ENCODE results near the gene TMC2. TPM values are rescaled to one million over a fixed set of nuclear protein-coding genes. Genes with fewer than 3 reads are reported as not detected.
A peak's percentile ranks its signal among the peaks of the same experiment; 100 is the strongest.
"Not testable (repeated sequence)": the region's sequence is repeated elsewhere in the genome, so short reads cannot be mapped to it uniquely, and the experiment has no call there.

Gene TMC2
- total RNA-seq, 1 experiment from 2014 or later = not detected

DNA sequence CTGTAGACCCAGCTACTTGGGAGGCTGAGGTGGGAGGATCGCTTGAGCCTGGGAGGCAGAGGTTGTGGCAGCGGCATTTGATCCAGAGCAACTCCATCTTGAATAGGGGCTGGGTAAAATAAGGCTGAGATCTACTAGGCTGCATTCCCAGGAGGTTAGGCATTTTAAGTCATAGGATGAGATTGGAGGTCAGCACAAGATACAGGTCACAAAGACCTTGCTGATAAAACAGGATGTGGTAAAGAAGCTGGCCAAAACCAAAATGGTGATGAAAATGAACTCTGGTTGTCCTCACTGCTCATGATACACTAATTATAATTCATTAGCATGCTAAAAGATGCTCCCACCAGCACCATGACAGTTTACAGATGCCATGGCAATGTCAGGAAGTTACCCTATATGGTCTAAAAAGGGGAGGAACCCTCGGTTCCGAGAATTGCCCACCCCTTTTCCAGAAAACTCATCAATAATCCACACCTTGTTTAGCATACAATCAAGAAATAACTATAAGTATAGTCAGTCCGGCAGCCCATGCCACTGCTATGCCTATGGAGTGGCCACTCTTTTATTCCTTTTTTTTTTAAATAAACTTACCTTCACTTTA is 13.4 kb upstream of the TMC2 start:
- not testable (repeated sequence) for H4K20me1 ChIP-seq (ENCODE audit: insufficient read depth, low read depth, low read length); H3K36me3 ChIP-seq (ENCODE audit: insufficient read depth, low read length); H3K9me2 ChIP-seq (replicated peaks; ENCODE audit: insufficient read depth, low read length); H3K4me3 ChIP-seq (ENCODE audit: low read length); H3K79me2 ChIP-seq (ENCODE audit: low read length); H3K9ac ChIP-seq (ENCODE audit: low read length); H3K4me2 ChIP-seq (ENCODE audit: low read depth, low read length, poor library complexity, severe bottlenecking); H3K27me3 ChIP-seq (ENCODE audit: low read length); H3K9me3 ChIP-seq (ENCODE audit: low read length); DNase-seq; H3K27ac ChIP-seq (ENCODE audit: low read length); H2AFZ ChIP-seq (ENCODE audit: low read length)
- peaks cover 10% of the 10 kb centered on the region for H3K4me1 ChIP-seq (ENCODE audit: low read length)

DNA sequence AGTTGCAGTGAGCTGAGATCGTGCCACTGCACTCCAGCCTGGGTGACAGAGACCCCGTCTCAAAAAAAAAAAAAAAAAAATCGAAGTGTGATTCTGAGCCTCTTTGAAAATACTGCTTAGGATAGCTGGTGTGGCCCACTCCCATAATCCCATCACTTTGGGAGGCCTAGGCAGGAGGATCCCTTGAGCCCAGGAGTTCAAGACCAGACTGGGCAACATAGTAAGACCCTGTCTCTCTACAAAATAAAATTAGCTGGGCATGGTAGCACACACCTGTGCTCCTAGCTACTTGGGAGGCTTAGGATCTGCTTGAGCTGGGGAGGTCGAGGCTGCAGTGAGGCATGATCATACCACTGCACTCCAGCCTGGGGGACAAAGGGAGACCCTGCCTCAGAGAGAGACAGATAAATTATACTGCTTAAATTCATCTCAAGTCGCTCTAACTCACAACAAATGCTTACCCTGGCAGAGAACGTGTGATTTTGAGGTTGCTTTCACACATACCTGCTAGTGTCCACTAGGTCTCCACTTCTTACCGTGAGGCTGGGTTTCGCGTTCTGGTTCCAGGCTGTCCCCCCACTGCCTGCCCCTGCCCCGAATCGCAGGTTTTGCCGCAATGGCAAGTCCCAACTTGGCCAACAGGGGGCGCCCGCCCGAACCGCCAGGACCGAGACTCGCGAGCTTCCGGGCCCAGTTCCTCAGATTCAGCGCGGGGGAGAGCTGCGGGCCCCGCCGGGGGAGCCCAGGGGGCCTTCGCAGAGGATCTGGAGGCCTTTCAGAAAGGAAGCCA is 12.3 kb upstream of the TMC2 start:
- no peaks in the 10 kb centered on the region for H3K9me3 ChIP-seq (ENCODE audit: low read length)
- H3K4me1 ChIP-seq (ENCODE audit: low read length) = peaks cover 10% of the 10 kb centered on the region
- H3K4me2 ChIP-seq (ENCODE audit: low read depth, low read length, poor library complexity, severe bottlenecking) = peak overlapping the region; percentile 83
- no peaks in the 10 kb centered on the region for H3K79me2 ChIP-seq (ENCODE audit: low read length)
- H3K36me3 ChIP-seq (ENCODE audit: insufficient read depth, low read length) = no peaks in the 10 kb centered on the region
- H3K9ac ChIP-seq (ENCODE audit: low read length) = peak overlapping the region; percentile 78
- peak overlapping the region; percentile 76 for H3K4me3 ChIP-seq (ENCODE audit: low read length)
- H3K9me2 ChIP-seq (replicated peaks; ENCODE audit: insufficient read depth, low read length) = no peaks in the 10 kb centered on the region
- H4K20me1 ChIP-seq (ENCODE audit: insufficient read depth, low read depth, low read length) = no peaks in the 10 kb centered on the region
- H2AFZ ChIP-seq (ENCODE audit: low read length) = peak overlapping the region; percentile 96
- H3K27ac ChIP-seq (ENCODE audit: low read length) = no peak overlapping the region
- no peaks in the 10 kb centered on the region for H3K27me3 ChIP-seq (ENCODE audit: low read length)
- peak; percentile 93 for DNase-seq

DNA sequence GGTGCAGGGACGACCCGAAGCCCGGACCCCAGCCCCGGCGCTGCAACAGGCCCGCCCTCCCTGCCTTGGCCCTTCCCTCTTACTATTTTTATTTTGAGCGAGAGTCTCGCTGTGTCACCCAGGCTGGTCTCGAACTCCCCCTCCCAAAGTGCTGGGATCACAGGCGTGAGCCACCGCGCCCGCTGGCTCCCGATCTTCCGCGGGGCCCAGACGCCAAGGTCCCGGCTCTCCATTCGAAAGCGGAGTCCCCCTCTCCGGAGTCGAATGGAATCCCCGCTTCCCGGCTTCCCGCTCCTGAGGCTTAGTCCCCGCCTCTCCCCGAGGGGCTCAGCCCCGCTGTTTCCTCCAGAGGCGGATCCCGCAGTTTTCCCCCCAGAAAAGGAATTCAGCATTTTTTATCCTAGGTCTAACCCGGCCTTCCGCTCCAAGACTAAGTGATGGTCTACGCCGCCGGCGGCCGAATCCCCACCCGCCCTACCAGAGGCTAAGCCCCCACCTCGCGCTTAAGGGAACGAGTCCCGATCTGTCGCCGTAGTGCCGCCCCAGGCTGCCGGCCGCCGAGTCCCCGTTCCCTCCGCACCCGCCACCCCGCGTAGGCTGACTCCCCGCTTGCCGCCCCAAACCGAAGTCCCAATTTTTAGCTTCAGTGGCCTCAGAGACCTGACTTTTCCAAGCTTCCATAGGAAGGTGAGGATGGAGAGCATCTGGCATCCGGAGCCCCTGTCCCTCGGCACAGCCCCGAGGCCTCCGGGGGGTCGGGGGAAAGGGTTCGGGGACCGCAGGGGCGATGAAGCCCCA is 11.5 kb upstream of the TMC2 start:
- peak; percentile 45 for DNase-seq
- H3K79me2 ChIP-seq (ENCODE audit: low read length) = no peaks in the 10 kb centered on the region
- H3K36me3 ChIP-seq (ENCODE audit: insufficient read depth, low read length) = no peaks in the 10 kb centered on the region
- H3K9me3 ChIP-seq (ENCODE audit: low read length) = no peaks in the 10 kb centered on the region
- peak overlapping the region; percentile 96 for H2AFZ ChIP-seq (ENCODE audit: low read length)
- peak overlapping the region; percentile 78 for H3K9ac ChIP-seq (ENCODE audit: low read length)
- peak overlapping the region; percentile 83 for H3K4me2 ChIP-seq (ENCODE audit: low read depth, low read length, poor library complexity, severe bottlenecking)
- no peaks in the 10 kb centered on the region for H3K9me2 ChIP-seq (replicated peaks; ENCODE audit: insufficient read depth, low read length)
- H3K4me1 ChIP-seq (ENCODE audit: low read length) = peaks cover 10% of the 10 kb centered on the region
- peak overlapping the region; percentile 76 for H3K4me3 ChIP-seq (ENCODE audit: low read length)
- H3K27ac ChIP-seq (ENCODE audit: low read length) = no peak overlapping the region
- H3K27me3 ChIP-seq (ENCODE audit: low read length) = no peaks in the 10 kb centered on the region
- H4K20me1 ChIP-seq (ENCODE audit: insufficient read depth, low read depth, low read length) = no peaks in the 10 kb centered on the region

DNA sequence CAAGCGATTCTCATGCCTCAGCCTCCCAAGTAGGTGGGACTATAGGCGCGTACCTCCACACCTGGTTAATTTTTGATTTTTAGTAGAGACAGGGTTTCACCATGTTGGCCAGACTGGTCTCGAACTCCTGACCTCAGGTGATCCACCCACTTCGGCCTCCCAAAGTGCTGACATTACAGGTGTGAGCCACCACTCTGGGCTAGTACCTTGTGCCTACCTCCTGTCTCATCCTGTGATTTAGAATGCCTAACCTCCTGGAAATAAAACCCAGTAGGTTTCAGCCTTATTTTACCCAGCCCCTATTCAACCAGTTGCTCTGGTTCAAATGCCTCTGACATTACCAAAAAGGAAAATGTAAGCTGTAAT is 10.2 kb upstream of the TMC2 start:
- not testable (repeated sequence) for H3K27me3 ChIP-seq (ENCODE audit: low read length); H4K20me1 ChIP-seq (ENCODE audit: insufficient read depth, low read depth, low read length); H3K9ac ChIP-seq (ENCODE audit: low read length)

DNA sequence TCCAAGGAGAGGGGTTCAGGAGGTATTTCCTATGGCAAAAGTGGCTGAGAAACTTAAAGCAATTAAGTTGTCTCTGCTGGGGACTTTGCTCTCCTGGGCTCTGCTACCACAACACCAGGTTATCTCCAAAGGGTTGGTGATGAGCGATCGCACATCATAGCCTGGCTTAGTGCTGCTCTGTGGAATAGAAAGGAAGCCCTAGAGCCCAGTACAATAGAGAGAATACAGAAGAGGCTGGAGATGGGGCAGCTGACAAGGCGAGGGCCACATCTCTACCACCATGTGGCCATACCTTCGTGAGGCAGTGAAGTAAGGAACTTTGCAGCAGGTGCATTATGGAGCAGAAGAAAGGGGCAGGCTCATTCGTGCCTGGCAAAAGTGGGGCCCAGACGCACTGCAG is 8.6 kb upstream of the TMC2 start:
- Histone ChIP-seq H3K9me2 (replicated peaks; ENCODE audit: insufficient read depth, low read length) (no peaks in the 10 kb centered on the region), H4K20me1 (ENCODE audit: insufficient read depth, low read depth, low read length) (no peaks in the 10 kb centered on the region), H3K36me3 (ENCODE audit: insufficient read depth, low read length) (no peaks in the 10 kb centered on the region), H3K9me3 (ENCODE audit: low read length) (no peaks in the 10 kb centered on the region), H3K4me3 (ENCODE audit: low read length) (no peak overlapping the region), H3K79me2 (ENCODE audit: low read length) (no peaks in the 10 kb centered on the region), H3K4me2 (ENCODE audit: low read depth, low read length, poor library complexity, severe bottlenecking) (no peak overlapping the region), H3K9ac (ENCODE audit: low read length) (no peak overlapping the region), H3K27me3 (ENCODE audit: low read length) (no peaks in the 10 kb centered on the region), H2AFZ (ENCODE audit: low read length) (no peak overlapping the region), H3K27ac (ENCODE audit: low read length) (no peak overlapping the region), H3K4me1 (ENCODE audit: low read length) (peaks cover 10% of the 10 kb centered on the region)
- no peak for DNase-seq

More for the DNA sequence above, 10.2 kb upstream of the TMC2 start:
- DNase-seq; H3K36me3 ChIP-seq (ENCODE audit: insufficient read depth, low read length); H2AFZ ChIP-seq (ENCODE audit: low read length); H3K9me2 ChIP-seq (replicated peaks; ENCODE audit: insufficient read depth, low read length); H3K9me3 ChIP-seq (ENCODE audit: low read length); H3K27ac ChIP-seq (ENCODE audit: low read length); H3K79me2 ChIP-seq (ENCODE audit: low read length); H3K4me3 ChIP-seq (ENCODE audit: low read length); H3K4me2 ChIP-seq (ENCODE audit: low read depth, low read length, poor library complexity, severe bottlenecking): not testable (repeated sequence)
- H3K4me1 ChIP-seq (ENCODE audit: low read length) = peaks cover 10% of the 10 kb centered on the region

DNA sequence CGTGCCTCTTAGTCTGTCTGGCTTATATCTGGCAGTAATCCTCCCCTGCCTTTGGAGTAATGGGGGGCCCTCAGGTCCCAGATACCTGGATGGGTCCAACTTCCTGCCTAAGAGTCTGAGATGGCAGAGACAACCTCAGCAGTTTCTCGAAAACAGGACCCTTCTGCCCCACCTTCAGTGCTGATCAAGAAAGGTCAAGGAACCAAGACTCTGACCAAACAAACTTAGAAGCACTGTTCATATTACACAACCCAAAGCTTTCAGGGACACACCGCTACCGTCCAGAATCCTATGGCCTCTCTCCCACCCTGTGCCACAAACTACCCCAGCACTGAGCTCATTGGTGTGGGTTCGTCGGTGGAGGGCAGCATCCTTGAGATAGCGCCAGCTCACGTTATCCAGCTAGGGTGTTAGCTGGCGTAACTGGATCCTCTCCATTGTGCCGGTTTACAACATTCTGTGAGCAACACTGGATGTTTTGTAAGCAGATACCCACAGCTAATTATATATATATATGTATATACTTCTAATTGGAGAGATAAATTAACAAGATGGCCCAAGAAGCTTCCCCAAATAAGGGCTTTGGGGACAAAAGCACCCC is 7.6 kb upstream of the TMC2 start:
- Histone ChIP-seq H3K9me3 (ENCODE audit: low read length) (no peaks in the 10 kb centered on the region), H3K4me1 (ENCODE audit: low read length) (peaks cover 10% of the 10 kb centered on the region), H3K27me3 (ENCODE audit: low read length) (no peaks in the 10 kb centered on the region), H3K27ac (ENCODE audit: low read length) (no peak overlapping the region), H4K20me1 (ENCODE audit: insufficient read depth, low read depth, low read length) (no peaks in the 10 kb centered on the region), H3K9ac (ENCODE audit: low read length) (no peak overlapping the region), H2AFZ (ENCODE audit: low read length) (no peak overlapping the region), H3K4me2 (ENCODE audit: low read depth, low read length, poor library complexity, severe bottlenecking) (no peak overlapping the region), H3K4me3 (ENCODE audit: low read length) (no peak overlapping the region), H3K36me3 (ENCODE audit: insufficient read depth, low read length) (no peaks in the 10 kb centered on the region), H3K79me2 (ENCODE audit: low read length) (no peaks in the 10 kb centered on the region), H3K9me2 (replicated peaks; ENCODE audit: insufficient read depth, low read length) (no peaks in the 10 kb centered on the region)
- DNase-seq = no peak

DNA sequence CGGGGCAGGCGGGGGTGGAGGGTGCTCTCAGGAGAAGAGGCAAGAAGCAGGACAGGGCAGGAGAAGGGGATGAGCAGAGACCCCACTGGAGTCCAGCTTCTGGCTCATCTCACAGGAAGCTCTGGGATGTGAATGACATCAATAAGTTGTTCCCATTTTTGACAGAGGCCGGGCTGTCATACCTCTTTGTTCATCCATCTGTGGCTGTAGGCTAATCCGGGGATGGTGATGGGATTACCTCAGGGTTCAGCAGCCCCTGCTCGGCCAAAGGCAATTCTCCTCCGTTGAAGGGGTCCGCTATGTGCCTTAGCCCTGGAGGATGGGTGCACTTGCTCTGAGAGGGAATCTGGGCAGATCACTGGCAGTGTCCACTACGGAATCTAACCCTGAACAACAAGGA is 3.3 kb upstream of the TMC2 start:
- H3K36me3 ChIP-seq (ENCODE audit: insufficient read depth, low read length) = no peaks in the 10 kb centered on the region
- H3K79me2 ChIP-seq (ENCODE audit: low read length) = no peaks in the 10 kb centered on the region
- H3K4me1 ChIP-seq (ENCODE audit: low read length) = no peaks in the 10 kb centered on the region
- no peak overlapping the region for H3K4me3 ChIP-seq (ENCODE audit: low read length)
- H4K20me1 ChIP-seq (ENCODE audit: insufficient read depth, low read depth, low read length) = no peaks in the 10 kb centered on the region
- no peak overlapping the region for H3K27ac ChIP-seq (ENCODE audit: low read length)
- DNase-seq = no peak
- no peaks in the 10 kb centered on the region for H3K27me3 ChIP-seq (ENCODE audit: low read length)
- H3K9ac ChIP-seq (ENCODE audit: low read length) = no peak overlapping the region
- H3K9me3 ChIP-seq (ENCODE audit: low read length) = no peaks in the 10 kb centered on the region
- H3K4me2 ChIP-seq (ENCODE audit: low read depth, low read length, poor library complexity, severe bottlenecking) = no peak overlapping the region
- no peak overlapping the region for H2AFZ ChIP-seq (ENCODE audit: low read length)
- no peaks in the 10 kb centered on the region for H3K9me2 ChIP-seq (replicated peaks; ENCODE audit: insufficient read depth, low read length)

All from Karpas-422 (cell line).